HuH-7.5 (cell line): ENCODE data around the gene CALHM2.

Source experiments
- DNase-seq: peaks from one replicate; pipeline ENCODE4 v3.0.0; 2011; ENCODE audit warnings: low spot score

CALHM2 gene

DNA sequence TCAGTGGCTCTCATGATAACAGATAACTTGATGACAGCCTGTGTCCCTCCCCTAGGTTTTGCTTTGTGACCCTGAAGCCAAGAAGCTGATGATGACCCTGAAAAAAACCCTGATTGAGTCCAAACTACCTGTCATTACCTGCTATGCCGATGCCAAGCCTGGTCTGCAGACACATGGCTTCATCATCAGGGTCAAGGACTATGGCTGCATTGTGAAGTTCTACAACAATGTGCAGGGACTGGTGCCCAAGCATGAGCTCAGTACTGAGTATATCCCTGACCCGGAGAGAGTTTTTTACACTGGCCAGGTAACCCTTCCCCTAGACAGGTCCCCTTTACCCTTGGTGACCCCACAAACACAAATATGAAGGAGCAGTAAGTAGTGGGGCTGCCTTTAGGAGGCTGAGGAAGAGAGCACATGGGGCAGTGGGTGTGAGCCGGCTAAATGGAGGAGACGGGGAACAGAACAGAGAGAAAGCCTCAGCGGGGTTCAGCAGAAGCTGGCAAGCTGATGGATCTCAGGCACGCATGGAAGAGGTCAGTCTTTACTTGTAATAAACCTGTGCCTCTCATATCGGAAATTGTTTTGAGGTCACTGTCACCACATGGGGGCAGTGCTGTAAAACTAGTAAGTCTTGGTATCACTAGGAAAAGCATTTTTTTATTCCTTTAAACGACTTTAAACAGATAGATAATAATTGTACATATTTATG lies 35.6 kb downstream of the CALHM2 start:
- DNase-seq, result no peak

DNA sequence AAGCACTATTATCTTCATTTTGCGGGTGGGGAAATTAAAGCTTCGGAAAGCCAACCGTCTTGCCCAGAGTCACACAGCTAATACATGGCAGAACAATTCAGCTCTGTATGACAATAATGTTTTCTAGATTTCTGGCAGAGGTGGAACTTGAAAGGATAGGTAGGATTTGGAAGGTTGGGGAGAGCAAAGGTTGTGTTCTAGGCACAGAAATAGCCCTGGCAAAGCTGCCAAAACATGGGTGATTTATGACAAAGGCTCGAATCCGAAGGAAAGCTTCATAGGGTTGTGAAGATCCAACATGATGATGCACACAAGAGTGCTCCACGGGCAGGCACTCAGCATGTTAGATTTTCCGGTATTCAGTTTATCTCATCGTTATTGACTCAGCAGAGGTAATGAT lies 36.6 kb downstream of the CALHM2 start:
- DNase-seq, result no peak

DNA sequence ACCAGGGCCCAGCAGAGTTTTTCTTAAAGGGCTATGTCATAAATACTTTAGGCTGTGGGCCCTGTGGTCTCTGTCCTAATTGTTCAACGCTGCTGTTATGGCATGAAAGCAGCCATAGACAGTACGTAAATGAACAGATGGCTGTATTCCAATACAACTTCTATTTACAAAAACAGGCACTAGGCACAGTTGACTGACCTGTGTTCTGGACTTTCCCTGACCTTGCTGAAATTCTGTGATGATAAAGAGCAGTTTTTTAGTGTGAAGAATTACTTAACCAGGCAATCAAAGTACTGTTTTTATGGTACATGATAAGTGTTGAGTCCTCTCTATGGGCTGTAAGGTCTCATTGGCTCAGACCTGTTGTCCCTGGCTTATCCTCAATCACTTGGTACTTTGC lies 38.6 kb downstream of the CALHM2 start:
- no peak for DNase-seq

DNA sequence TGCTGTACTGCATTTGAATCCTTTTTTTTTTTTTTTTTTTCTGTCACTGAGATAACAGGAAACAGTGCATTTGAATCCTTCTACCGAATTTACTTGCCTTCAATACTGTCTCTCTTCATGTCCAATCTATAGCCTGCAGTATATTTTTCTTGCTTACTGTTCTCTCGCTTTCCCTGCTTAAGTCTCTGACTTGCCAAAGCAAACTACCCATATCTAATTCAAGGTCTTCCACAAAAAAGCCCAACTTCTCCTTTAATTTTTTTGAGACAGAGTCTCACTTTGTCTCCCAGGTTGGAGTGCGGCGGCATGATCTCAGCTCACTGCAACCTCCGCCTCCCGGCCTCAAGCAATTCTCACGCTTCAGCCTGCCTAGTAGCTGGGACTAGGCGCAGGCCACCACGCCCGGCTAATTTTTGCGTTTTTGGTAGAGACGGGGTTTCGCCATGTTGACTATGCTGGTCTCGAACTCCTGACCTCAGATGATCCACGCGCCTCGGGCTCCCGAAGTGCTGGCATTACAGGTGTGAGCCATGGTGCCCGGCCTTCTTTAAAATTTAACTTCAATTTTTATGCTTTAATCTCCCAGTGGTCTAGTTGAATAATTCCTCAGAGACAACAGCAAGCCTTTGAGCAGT lies 54.9 kb downstream of the CALHM2 start:
- DNase-seq, result no peak

DNA sequence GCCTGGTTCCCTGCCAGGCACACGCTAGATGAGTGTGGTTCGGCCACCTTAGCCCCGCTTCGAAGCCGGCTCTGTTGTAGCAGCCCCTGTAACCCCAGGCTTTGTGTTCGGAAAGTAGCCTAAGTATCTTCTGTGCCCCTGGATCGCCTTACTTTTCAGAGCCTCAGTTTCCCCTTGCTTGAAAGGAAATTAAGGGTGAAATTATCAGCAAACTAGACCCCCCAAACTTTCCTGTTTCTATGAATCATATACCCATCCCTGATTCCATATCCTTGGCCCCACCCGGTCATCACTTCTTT lies 55.4 kb downstream of the CALHM2 start:
- DNase-seq, result no peak
